H9 (cell line): ENCODE data around the gene RAD54L. TPM values are rescaled to one million over a fixed set of nuclear protein-coding genes. Genes with fewer than 3 reads are reported as not detected.

Source experiments
- DNase-seq: peaks from one replicate; pipeline ENCODE4 v3.0.0-alpha.2; 2017
- H2AFZ ChIP-seq: one replicate; pipeline ENCODE4 v1.6.1; 2013; ENCODE audit warnings: mild to moderate bottlenecking, low read length, control low read depth, moderate library complexity
- H2AK5ac ChIP-seq: 2 replicates; pipeline ENCODE4 v1.6.1; 2013; ENCODE audit warnings: low read length, control low read depth, mixed read lengths; ENCODE audit not compliant: insufficient read length
- H2BK120ac ChIP-seq: one replicate; pipeline ENCODE4 v1.6.1; 2013; ENCODE audit warnings: low read depth, mild to moderate bottlenecking, low read length, control low read depth, inconsistent platforms; ENCODE audit not compliant: poor library complexity, severe bottlenecking
- H2BK12ac ChIP-seq: 2 replicates; pipeline ENCODE4 v1.6.1; 2013; ENCODE audit warnings: low read length, control low read depth, mixed read lengths, low read depth; ENCODE audit not compliant: insufficient read length
- H2BK15ac ChIP-seq: 2 replicates; pipeline ENCODE4 v1.6.1; 2013; ENCODE audit warnings: low read depth, low read length, control low read depth
- H2BK20ac ChIP-seq: one replicate; pipeline ENCODE4 v1.6.1; 2013; ENCODE audit warnings: low read depth, mild to moderate bottlenecking, low read length, control low read depth, inconsistent platforms; ENCODE audit not compliant: poor library complexity, severe bottlenecking
- H2BK5ac ChIP-seq: 2 replicates; pipeline ENCODE4 v1.6.1; 2013; ENCODE audit warnings: low read length, control low read depth, mixed read lengths; ENCODE audit not compliant: insufficient read length
- H3K14ac ChIP-seq: 2 replicates; pipeline ENCODE4 v1.6.1; 2013; ENCODE audit warnings: low read length, control low read depth; ENCODE audit not compliant: insufficient read depth
- H3K18ac ChIP-seq: 2 replicates; pipeline ENCODE4 v1.6.1; 2013; ENCODE audit warnings: low read depth, mild to moderate bottlenecking, mixed read lengths, low read length, control low read depth; ENCODE audit not compliant: insufficient read length
- H3K23ac ChIP-seq: 2 replicates; pipeline ENCODE4 v1.6.1; 2013; ENCODE audit warnings: low read length, control low read depth, mixed read lengths, low read depth; ENCODE audit not compliant: insufficient read length
- H3K23me2 ChIP-seq: 2 replicates; pipeline ENCODE4 v1.6.1; 2013; ENCODE audit warnings: low read depth, mild to moderate bottlenecking, mixed read lengths, low read length, control low read depth; ENCODE audit not compliant: insufficient read length, poor library complexity, severe bottlenecking
- H3K27ac ChIP-seq: 2 replicates; pipeline ENCODE4 v1.5.1; 2013; ENCODE audit warnings: low read length, control low read depth, mixed read lengths, low read depth; ENCODE audit not compliant: insufficient read length
- H3K27me3 ChIP-seq: 2 replicates; pipeline ENCODE4 v1.6.1; 2013; ENCODE audit warnings: low read length, control low read depth, inconsistent platforms; ENCODE audit not compliant: insufficient read depth
- H3K4ac ChIP-seq: 2 replicates; pipeline ENCODE4 v1.6.1; 2013; ENCODE audit warnings: low read depth, mild to moderate bottlenecking, control low read depth, inconsistent platforms, low read length, moderate library complexity
- H3K4me1 ChIP-seq: 2 replicates; pipeline ENCODE4 v1.6.1; 2013; ENCODE audit warnings: low read length, control low read depth, inconsistent platforms; ENCODE audit not compliant: insufficient read depth
- H3K4me2 ChIP-seq: 2 replicates; pipeline ENCODE4 v1.6.1; 2013; ENCODE audit warnings: low read length, control low read depth, mixed read lengths; ENCODE audit not compliant: insufficient read length, insufficient read depth
- H3K56ac ChIP-seq: 2 replicates; pipeline ENCODE4 v1.6.1; 2013; ENCODE audit warnings: low read depth, mild to moderate bottlenecking, mixed read lengths, low read length, control low read depth; ENCODE audit not compliant: insufficient read length
- H3K79me1 ChIP-seq: 2 replicates; pipeline ENCODE4 v1.6.1; 2013; ENCODE audit warnings: low read depth, mild to moderate bottlenecking, moderate library complexity, low read length, control low read depth, inconsistent platforms; ENCODE audit not compliant: insufficient read depth, poor library complexity, severe bottlenecking
- H3K79me2 ChIP-seq: 2 replicates; pipeline ENCODE4 v1.6.1; 2013; ENCODE audit warnings: low read length, control low read depth, inconsistent platforms; ENCODE audit not compliant: insufficient read depth
- H3K9ac ChIP-seq: 2 replicates; pipeline ENCODE4 v1.6.1; 2013; ENCODE audit warnings: low read length, control low read depth, mixed read lengths; ENCODE audit not compliant: insufficient read length; ENCODE audit errors: extremely low read depth
- H3K9me3 ChIP-seq: one replicate; pipeline ENCODE4 v1.6.1; 2013; ENCODE audit warnings: low read depth, low read length, inconsistent platforms; ENCODE audit not compliant: control insufficient read depth
- H3T11ph ChIP-seq: one replicate; pipeline ENCODE4 v1.6.1; 2013; ENCODE audit warnings: mild to moderate bottlenecking, low read length, control low read depth, inconsistent platforms
- H4K20me1 ChIP-seq: one replicate; pipeline ENCODE4 v1.6.1; 2013; ENCODE audit not compliant: control insufficient read depth, insufficient read length, insufficient read depth
- H4K5ac ChIP-seq: 2 replicates; pipeline ENCODE4 v1.6.1; 2013; ENCODE audit warnings: low read depth, mild to moderate bottlenecking, mixed read lengths, low read length, control low read depth; ENCODE audit not compliant: insufficient read length
- H4K8ac ChIP-seq: replicated peaks from 2 replicates; pipeline ENCODE4 v1.6.1; 2013; ENCODE audit warnings: low read length, control low read depth, mixed read lengths, low read depth; ENCODE audit not compliant: insufficient read length
- H4K91ac ChIP-seq: 2 replicates; pipeline ENCODE4 v1.6.1; 2013; ENCODE audit warnings: low read depth, mild to moderate bottlenecking, moderate library complexity, mixed read lengths, low read length, control low read depth; ENCODE audit not compliant: insufficient read length
- H3K27ac Mint-ChIP-seq, 3 experiments: 2 replicates in 2 of 3; 3 replicates in 1 of 3; pipeline ENCODE4 v1.8.0; 2020 to 2021; ENCODE audit warnings: mixed read lengths in 3 of 3, mild to moderate bottlenecking in 1 of 3, moderate library complexity in 1 of 3
- H3K27me3 Mint-ChIP-seq: 2 replicates; pipeline ENCODE4 v1.8.0; 2021; ENCODE audit warnings: low read depth, mild to moderate bottlenecking, moderate library complexity, mixed read lengths
- H3K36me3 Mint-ChIP-seq, 3 experiments: 2 replicates in 2 of 3; 3 replicates in 1 of 3; pipeline ENCODE4 v1.8.0; 2020 to 2021; ENCODE audit warnings: low read depth in 3 of 3, mixed read lengths in 3 of 3; ENCODE audit not compliant: insufficient read depth in 1 of 3
- H3K4me1 Mint-ChIP-seq, 2 experiments: 2 replicates each; pipeline ENCODE4 v1.8.0; 2020; ENCODE audit warnings: mixed read lengths in 2 of 2
- H3K4me3 Mint-ChIP-seq, 2 experiments: 2 replicates in 1 of 2; 3 replicates in 1 of 2; pipeline ENCODE4 v1.8.0; 2020 to 2021; ENCODE audit warnings: mild to moderate bottlenecking in 2 of 2, mixed read lengths in 2 of 2, moderate library complexity in 1 of 2
- H3K9me3 Mint-ChIP-seq, 2 experiments: 2 replicates in 1 of 2; 3 replicates in 1 of 2; pipeline ENCODE4 v1.8.0; 2020; ENCODE audit warnings: mild to moderate bottlenecking in 2 of 2, mixed read lengths in 2 of 2, moderate library complexity in 1 of 2
- total RNA-seq: library from RNA; stranded (reverse); gene quantifications from 2 replicates; pipeline ENCODE4 v1.2.1, GENCODE V29; 2021
- TF ChIP-seq, protein P1 (sequence below): fragments of 200-600 bp; sonication (generic); conservative IDR thresholded peaks from 3 replicates; pipeline ENCODE4 v1.8.0; 2021; ENCODE audit warnings: antibody characterized with exemption, mild to moderate bottlenecking

Gene RAD54L
- total RNA-seq, 1 experiment from 2014 or later, result 43.4 TPM

DNA sequence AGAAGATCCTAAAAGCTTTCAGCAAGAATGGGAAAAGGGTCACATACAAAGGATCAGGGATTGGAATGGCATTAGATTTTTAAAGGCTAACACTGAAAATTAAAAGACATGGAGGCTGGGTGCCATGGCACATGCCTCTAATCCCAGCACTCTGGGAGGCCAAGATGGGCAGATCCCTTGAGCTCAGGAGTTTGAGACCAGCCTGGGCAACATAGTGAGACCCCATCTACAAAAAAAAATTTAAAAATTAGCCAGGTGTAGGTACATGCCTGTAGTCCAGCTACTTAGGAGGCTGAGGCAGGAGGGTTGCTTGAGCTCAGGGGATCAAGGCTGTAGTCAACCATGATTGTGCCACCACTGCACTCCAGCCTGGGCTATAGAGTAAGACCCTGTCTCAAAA lies 32.1 kb upstream of the RAD54L start:
- H4K5ac ChIP-seq, result no peak overlapping the region
- no peaks in the 10 kb centered on the region; a peak in 1 of 5 replicates for H3K9me3 Mint-ChIP-seq
- peaks cover 0 to 8% (median 4%) of the 10 kb centered on the region in 3 experiments; a peak in 2 of 7 replicates for H3K36me3 Mint-ChIP-seq
- no peaks in the 10 kb centered on the region for H3K23me2 ChIP-seq
- H3K4me1 ChIP-seq, result no peaks in the 10 kb centered on the region
- H4K8ac ChIP-seq, result no peak overlapping the region
- no peaks in the 10 kb centered on the region for H4K20me1 ChIP-seq
- H2BK120ac ChIP-seq, result no peak overlapping the region
- H3K4ac ChIP-seq, result no peak overlapping the region
- no peaks in the 10 kb centered on the region for H3K4me1 Mint-ChIP-seq
- no peaks in the 10 kb centered on the region for H3K27me3 Mint-ChIP-seq
- H2AFZ ChIP-seq, result no peak overlapping the region
- H3K79me1 ChIP-seq, result no peaks in the 10 kb centered on the region
- no peaks in the 10 kb centered on the region for H3K79me2 ChIP-seq
- TF ChIP-seq, protein P1, sequence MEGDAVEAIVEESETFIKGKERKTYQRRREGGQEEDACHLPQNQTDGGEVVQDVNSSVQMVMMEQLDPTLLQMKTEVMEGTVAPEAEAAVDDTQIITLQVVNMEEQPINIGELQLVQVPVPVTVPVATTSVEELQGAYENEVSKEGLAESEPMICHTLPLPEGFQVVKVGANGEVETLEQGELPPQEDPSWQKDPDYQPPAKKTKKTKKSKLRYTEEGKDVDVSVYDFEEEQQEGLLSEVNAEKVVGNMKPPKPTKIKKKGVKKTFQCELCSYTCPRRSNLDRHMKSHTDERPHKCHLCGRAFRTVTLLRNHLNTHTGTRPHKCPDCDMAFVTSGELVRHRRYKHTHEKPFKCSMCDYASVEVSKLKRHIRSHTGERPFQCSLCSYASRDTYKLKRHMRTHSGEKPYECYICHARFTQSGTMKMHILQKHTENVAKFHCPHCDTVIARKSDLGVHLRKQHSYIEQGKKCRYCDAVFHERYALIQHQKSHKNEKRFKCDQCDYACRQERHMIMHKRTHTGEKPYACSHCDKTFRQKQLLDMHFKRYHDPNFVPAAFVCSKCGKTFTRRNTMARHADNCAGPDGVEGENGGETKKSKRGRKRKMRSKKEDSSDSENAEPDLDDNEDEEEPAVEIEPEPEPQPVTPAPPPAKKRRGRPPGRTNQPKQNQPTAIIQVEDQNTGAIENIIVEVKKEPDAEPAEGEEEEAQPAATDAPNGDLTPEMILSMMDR, result no peak
- H3K27ac Mint-ChIP-seq, result no peak overlapping the region; a peak in 1 of 7 replicates
- no peak overlapping the region for H3T11ph ChIP-seq
- no peak for DNase-seq
- H3K9ac ChIP-seq, result no peak overlapping the region
- H3K4me2 ChIP-seq, result no peak overlapping the region
- H3K18ac ChIP-seq, result no peak overlapping the region
- no peak overlapping the region for H3K56ac ChIP-seq
- no peak overlapping the region for H3K23ac ChIP-seq
- no peak overlapping the region for H2BK5ac ChIP-seq
- H2BK15ac ChIP-seq, result no peak overlapping the region
- no peak overlapping the region for H2AK5ac ChIP-seq
- H2BK12ac ChIP-seq, result no peak overlapping the region
- H3K27me3 ChIP-seq, result no peaks in the 10 kb centered on the region
- H3K27ac ChIP-seq, result no peak overlapping the region
- no peak overlapping the region for H2BK20ac ChIP-seq
- H4K91ac ChIP-seq, result no peak overlapping the region
- H3K9me3 ChIP-seq, result no peaks in the 10 kb centered on the region
- H3K14ac ChIP-seq, result no peak overlapping the region
- no peak overlapping the region for H3K4me3 Mint-ChIP-seq
